Measurements from ENCODE around the gene PGF.
A peak's percentile ranks its signal among the peaks of the same experiment; 100 is the strongest.

PGF gene

DNA sequence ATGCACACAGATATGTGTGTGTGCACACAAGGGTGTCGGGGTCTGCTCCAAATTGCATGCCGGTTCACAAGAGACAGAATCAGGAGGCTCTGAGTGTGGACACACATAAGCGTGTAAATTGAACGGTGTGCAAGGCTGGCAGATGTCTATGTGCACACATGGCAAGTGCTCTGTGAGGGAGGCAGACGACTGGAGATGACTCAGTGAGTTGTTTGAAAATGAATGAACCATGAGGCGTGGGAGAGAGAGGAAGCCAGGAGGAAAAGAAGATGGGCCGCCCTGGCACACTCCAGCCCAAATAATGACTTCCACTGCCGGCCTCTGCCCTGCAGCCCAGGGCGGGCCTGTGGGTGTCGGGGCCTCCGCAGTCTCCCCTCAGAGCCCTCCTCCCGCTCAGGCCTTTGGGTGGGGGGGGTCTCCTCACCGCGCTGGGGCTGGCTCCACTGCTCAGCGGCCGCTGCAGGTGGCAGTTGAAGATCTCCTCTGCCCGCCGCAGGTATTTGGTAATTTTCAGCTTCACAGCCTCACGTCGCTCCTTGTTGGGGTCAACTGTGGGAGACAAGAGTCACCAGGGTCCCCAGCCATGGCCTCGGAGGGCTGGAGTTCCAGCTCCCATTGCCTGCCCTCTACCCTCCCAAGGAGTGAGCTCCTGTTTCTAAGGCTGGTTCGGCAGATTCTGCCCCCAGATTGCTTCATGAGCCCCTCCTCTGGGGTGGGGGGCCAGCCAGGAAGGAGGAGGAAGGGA, 35.8 kb downstream of the PGF start:
- DNase-seq (ENCODE audit: low read depth in 2 of 2) = no peak

DNA sequence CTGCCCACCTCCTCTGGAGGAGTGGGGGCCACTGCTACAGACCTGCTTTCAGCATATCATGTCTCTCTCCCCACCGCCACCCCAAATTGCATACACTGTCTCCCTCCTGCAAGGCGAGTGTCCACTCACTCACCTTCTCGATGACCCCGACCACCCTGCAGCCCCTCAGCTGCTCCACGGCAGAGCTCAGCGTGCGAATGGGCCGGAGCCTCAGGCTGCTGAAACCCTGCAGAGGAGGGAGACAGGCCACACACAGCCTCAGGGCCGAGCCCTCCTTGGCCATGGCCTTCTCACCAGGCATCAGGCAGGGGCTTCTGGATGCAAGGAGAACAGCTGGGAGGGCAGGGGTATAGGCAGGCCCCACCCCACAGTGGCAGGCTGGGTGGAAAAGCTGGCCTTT, 37.0 kb downstream of the PGF start:
- no peak for DNase-seq (ENCODE audit: low read depth in 2 of 2)

GRCh38 chr14:74917646-74918081, 37.7 kb downstream of the PGF start:
- no peak for DNase-seq (ENCODE audit: low read depth in 2 of 2)

DNA sequence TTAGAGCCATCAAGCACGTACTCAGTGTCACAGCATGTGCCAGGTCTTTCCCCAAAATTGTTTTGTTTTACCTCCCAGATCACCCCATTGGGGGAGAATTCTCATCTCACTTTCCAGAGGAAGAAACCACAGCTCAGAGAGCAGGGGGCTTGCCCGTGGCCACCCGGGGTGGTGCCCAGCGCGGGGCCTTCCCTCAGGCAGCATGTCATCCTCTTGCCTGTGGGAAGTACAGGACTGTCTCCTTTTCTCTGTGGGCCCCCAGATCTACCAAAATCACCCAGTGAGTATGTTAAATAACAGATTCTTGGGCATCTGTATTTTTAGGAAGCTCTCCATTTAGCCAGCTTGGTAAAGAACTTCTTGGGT, 38.2 kb downstream of the PGF start:
- DNase-seq (ENCODE audit: low read depth in 2 of 2) = no peak

DNA sequence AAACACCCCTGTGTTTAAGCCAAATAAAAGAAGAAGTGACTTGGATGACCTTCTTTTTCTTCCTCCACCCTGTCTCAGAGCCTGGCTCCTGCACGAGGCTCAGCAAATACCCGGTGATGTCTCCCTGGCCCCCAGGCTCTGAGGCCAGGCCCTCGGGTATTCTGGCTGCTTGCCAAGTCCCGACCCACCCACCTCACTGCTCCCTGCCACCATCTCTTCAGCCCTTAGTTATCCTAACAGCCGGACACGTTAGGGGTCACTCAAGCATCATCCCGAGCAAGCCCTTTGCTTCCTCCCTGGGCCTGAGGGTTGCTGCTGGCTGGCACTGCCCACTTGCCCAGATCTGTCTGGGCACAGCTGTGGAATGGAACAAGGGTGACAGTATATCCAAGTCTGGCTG, 39.6 kb downstream of the PGF start:
- DNase-seq (ENCODE audit: low read depth in 2 of 2) = no peak

DNA sequence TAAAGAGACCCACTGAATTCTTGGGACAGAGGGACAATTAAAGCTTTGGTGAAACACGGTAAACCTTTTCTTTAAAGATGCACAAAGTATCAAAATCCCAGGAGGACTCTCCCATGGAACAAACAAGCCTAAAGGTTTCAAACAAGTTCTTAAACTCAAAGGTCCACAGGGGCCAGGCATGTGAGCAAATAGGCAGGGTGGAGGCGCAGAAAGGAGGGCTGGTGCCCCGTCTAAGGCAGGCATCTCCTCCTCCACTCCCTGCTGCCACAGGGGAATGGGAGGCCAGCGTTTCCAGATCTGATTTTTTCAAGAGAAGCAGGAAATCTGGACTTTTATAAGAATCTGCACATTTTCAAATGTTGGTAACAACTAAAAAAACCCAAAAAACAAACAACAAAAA, 40.0 kb downstream of the PGF start:
- DNase-seq (ENCODE audit: low read depth in 2 of 2) = no peak

DNA sequence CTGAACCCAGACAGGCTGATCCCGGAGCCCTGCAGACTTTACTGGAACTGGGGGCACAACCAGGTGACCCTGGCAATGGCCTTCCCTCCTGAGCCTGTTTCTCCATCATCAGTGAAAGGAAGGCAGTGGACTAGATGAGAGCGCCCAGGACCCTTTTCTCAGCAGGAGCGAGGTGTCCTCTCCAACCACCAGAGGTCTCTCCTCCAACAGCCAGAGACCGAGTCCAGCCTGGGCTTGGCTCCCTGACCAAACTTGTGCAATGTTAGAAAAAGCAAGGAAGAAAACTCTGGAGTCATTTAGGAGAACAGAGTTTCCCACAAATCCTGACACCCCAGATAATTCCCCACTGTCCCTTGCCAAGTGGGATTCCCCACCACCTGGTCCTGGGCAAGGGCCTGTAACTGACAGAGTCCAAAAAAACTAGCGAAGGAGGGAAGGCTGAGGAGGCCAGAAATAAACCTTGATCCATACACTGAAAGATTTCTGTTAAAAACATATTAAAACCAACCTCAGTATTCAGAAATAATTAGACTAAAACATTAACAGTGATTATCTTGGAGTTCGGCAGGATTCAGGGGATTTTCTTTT, 41.3 kb downstream of the PGF start:
- DNase-seq (ENCODE audit: low read depth in 2 of 2) = no peak

DNA sequence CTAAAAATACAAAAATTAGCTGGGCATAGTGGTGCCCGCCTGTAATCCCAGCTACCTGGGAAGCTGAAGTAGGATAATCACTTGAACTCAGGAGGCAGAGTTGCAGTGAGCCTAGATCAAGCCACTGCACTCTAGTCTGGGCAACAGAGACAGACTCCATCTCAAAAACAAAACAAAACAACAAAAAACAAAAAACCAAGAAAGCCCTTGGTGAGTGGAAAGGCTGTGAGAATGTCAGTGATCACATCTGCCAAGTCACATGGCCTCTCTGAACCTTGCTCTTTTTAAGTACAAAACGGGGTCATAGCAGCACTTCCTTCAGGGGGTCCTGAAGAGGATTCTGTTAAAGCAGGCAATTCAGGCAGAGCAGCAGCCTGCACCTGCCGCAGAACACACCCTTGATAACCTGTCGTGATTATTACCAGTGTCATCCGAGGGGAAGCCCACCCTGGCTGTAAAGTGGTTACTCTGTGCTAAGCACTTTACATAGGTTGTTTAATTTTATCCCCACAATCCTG, 41.9 kb downstream of the PGF start:
- DNase-seq (ENCODE audit: low read depth in 2 of 2) = no peak

DNA sequence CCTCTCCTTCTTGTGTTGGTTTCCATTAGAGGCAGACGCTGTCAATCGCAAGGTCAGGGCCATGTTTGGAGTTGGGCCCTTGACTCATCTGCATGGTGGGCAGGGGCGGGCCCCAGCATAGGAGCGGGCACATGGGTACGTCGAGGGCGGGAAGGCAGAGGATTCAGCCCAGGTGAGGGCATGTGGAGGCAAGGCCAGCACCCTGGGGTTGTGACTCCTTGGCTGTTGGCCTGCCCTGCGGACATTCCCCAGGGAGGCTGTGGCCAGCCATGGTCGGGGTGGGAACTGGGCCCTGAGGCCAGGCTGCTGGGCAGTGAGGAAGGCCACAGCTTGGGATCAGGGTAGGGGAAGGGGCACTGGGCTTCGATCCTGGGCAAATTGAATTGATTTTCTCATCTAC, 42.6 kb downstream of the PGF start:
- no peak for DNase-seq (ENCODE audit: low read depth in 2 of 2)

DNA sequence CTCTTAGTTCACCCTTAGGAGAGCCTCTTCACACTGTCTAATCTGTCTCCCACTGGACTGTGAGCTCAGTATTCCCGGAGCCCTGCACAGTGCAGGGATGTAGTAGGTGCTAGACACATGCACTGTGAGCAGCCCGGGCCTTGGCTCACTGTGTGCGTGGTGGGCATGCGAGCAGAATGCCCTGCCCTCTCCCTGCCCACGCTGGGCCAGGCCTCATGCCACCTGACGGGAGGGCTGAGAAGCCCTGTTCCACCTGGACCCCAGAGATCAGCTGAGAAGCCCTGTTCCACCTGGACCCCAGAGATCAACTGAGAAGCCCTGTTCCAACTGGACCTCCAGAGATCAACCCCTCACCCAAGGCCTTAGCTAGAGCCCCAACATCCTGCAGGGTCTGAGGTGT, 43.3 kb downstream of the PGF start:
- DNase-seq (ENCODE audit: low read depth in 2 of 2) = no peak

- DNase-seq (ENCODE audit: low read depth in 2 of 2) = no peak
Observed at GRCh38 chr14:74911704-74912103, 43.7 kb downstream of the PGF start.

- DNase-seq (ENCODE audit: low read depth in 2 of 2) = no peak
Observed at GRCh38 chr14:74911221-74911620, 44.2 kb downstream of the PGF start.

GRCh38 chr14:74910556-74910955, 44.8 kb downstream of the PGF start:
- no peak for DNase-seq (ENCODE audit: low read depth in 2 of 2)

DNA sequence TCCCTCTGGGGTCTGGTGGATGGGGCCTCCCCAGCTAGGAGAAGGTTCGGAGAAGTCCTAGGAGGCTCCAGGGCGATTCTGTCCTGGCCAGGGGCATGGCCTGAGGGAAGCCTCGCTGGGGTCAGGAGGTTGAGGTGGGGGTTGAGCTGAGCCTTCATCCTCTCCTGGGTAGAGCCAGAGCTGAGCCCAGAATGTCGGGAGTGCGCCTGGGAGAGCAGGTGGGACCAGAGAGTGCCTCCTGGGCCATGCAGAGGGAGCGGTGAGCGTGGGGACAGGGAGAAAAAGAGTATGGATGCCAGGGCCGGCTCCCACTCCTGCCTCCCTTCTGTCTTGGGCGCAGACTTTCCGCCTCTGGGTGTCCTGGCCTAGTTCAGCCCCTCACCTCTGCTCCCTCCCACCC, 45.5 kb downstream of the PGF start:
- no peak for DNase-seq (ENCODE audit: low read depth in 2 of 2)

- DNase-seq (ENCODE audit: low read depth in 2 of 2) = no peak
Observed at GRCh38 chr14:74909501-74909900, 45.9 kb downstream of the PGF start.

DNA sequence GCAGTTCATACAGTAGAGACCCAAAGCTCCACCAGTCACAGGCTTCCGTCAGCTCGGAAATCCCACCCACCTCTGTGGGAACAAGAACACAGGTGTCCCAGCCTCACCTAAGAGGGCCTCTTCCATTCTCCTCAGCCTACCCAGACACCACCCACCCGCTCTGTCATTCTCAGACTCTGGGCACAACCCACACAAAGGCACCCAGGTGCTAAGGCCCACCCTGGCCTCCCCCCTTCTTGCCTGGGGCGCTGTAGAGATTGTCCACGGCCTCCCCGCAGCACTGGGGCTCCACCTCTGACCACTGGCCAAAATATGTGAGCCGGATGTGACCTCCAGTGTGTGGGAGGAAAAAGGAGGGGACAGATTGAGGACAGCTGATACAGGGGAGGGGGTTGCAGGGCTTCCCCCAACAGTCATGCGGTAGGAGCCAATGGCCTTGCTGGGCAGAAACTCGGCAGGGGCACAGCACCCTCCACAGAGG, 46.5 kb downstream of the PGF start:
- DNase-seq (ENCODE audit: low read depth in 2 of 2) = no peak

- no peak for DNase-seq (ENCODE audit: low read depth in 2 of 2)
Observed at GRCh38 chr14:74907744-74908143, 47.7 kb downstream of the PGF start.

- DNase-seq (ENCODE audit: low read depth in 2 of 2) = no peak
Observed at GRCh38 chr14:74906925-74907521, 48.4 kb downstream of the PGF start.

DNA sequence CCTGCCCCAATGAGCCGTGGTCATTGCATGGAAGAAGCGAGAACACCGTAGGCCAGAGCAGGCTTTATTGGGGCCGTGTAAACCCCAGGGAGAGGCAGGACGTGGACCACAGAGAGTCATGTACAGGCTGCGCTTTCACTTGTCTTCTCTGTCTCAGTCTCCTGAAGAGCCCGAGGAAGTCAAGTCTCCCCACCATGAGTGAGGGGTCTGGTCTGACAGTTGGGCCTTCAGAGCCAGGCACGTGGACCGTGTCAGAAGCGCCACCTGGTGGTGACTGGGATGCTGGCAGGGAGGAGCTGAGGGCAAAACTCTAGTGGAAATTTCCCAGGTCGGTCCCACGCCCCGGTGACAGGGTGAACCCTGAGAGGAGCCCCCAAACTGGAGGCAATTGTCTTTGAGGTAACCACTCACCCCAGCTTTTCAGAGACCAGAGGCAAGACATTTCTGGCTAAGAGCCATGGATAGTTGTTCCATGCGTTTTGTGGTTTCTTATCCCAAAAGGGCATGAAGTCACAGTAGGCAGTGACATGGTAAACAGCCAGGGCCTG, 49.7 kb downstream of the PGF start:
- DNase-seq (ENCODE audit: low read depth in 2 of 2) = peak; percentile 50 to 54

DNA sequence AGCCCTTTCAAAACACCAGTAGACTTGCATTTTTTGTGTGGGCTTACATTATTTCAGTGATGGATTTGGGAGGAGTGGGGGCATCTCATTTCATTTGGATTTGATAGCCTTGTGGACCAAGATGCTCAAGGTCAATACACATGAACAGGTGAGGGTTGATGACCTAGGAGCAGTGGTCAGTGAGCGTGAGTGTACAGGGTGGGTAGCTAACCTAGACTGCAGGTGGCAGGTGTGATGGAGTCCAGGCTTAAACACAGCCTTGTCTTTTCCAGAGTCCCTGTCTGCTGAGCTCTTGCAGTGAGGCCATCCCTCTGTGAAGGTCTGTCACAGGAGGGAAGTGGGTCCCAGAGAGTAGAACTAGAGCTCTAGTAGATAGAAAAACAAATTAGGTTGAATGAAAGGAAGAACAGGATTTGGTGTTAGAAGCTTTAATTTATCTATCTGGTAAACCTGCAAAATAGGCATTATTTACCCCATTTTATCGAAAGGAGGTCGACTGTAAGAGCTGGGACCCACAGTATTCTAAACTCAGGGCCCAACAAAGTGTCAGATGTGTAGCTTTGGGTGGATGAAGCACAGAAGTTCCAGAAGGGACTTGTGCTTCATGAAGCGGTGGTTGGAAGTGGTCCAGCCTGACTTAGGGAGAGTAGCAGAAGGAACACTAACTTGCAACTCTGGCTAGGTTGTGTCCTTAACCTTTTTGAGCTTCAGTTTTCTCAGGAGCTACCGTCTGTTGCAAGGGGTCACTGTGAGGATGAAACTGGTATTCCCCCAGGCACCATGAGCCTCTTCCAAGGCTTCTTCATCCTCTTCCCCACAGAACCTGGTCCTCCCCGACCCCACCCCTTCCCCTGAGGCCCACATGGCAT, 50.5 kb downstream of the PGF start:
- no peak for DNase-seq (ENCODE audit: low read depth in 2 of 2)

DNA sequence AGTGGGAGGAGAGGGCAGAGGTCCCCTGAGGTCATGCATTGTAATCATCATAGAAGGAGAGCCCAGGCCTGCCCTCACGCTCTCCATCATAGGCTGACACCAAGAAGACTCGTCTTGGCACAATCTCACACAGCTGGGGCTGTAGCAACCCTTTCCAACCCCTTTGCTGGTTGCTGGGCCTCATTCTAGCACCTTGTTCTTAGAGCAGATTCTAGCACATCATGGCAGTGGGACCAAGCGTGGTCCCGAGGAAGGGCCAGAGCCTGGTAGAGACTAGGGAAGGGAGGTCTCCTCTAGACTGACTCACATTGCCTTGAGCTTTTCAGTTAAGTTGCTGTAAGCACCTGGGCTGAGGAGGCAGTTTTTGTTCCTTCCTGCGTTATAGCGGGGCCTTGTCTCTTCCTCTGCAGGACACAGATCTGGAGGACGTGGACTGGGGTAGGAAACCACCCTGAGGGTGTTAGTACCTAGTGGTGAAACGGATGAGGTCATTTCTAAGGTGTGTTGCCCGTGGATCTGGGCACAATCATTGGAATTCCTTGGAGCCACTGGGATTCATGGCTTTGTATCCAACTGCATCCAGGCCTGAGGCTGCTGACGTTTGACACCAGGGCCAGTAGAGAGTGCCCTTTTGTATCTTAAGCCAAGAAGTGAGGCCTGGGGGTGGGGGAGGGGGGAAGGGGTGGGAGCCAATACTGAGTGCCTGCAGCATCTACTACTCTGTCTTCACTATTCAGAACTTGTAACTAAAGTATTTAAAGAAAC, 52.3 kb downstream of the PGF start:
- DNase-seq (ENCODE audit: low read depth in 2 of 2) = no peak
